NCI-H748 treated with DMSO at 0.1 percent for 48 hours (cell line): ENCODE measurements around the gene EPC1.
"Not testable (repeated sequence)": the region's sequence is repeated elsewhere in the genome, so short reads cannot be mapped to it uniquely, and the experiment has no call there.

Experiments
- DNase-seq: peaks from one replicate; lab custom pipeline; 2025; lab: John Stamatoyannopoulos, UW

Gene EPC1

GRCh38 chr10:32233375-32233774, 113.6 kb downstream of the EPC1 start:
- not testable (repeated sequence) for DNase-seq

- peak; percentile 57 for DNase-seq
Observed at GRCh38 chr10:32232378-32232777, 114.6 kb downstream of the EPC1 start.

- not testable (repeated sequence) for DNase-seq
Observed at GRCh38 chr10:32229788-32230187, 117.2 kb downstream of the EPC1 start.

GRCh38 chr10:32229170-32229569, 117.8 kb downstream of the EPC1 start:
- DNase-seq = no peak

GRCh38 chr10:32227802-32228201, 119.2 kb downstream of the EPC1 start:
- DNase-seq = no peak

GRCh38 chr10:32226624-32227023, 120.3 kb downstream of the EPC1 start:
- DNase-seq = no peak

GRCh38 chr10:32225976-32226375, 121.0 kb downstream of the EPC1 start:
- DNase-seq = no peak

GRCh38 chr10:32222376-32222775, 124.6 kb downstream of the EPC1 start:
- DNase-seq = peak; percentile 39

- DNase-seq = not testable (repeated sequence)
Observed at GRCh38 chr10:32219156-32219555, 127.8 kb downstream of the EPC1 start.

GRCh38 chr10:32218206-32219044, 128.5 kb downstream of the EPC1 start:
- DNase-seq = not testable (repeated sequence)
